ENCODE results near the gene A4GNT.
"Not testable (repeated sequence)": the region's sequence is repeated elsewhere in the genome, so short reads cannot be mapped to it uniquely, and the experiment has no call there.

The A4GNT gene

DNA sequence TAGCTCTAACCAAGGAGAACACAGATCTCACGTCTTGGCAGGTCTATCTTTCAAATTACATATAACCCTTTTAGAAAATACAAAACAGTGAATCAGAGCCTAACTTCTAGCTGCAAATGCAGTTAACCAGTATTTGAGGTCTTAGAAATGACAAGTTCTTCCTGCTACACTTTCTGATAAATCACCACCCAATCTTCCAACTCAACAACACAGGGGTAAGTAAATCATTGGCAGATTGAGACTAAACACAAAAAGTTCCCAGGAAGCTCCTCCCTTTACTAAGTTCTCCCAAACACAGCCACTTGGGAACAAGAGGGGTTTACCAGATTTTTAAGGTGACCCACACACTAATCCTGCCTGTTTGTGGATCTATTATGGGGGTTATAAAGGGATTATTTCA is at the start of gene A4GNT:
TSS of gene A4GNT (minus strand) at position 152 of the 400 bp plus-strand sequence. CDS start 1,134 bp downstream, outside the sequence.
- DNase-seq = no peak

GRCh38 chr3:138180375-138181029 is 48.3 kb upstream of the A4GNT start:
- DNase-seq = no peak

GRCh38 chr3:138174421-138175131 is 42.4 kb upstream of the A4GNT start, which contains the start of gene DBR1:
Gene DBR1 (minus strand): TSS chr3:138174921. CDS start chr3:138174795, 126 bp downstream.
- peak; percentile 79 for DNase-seq

DNA sequence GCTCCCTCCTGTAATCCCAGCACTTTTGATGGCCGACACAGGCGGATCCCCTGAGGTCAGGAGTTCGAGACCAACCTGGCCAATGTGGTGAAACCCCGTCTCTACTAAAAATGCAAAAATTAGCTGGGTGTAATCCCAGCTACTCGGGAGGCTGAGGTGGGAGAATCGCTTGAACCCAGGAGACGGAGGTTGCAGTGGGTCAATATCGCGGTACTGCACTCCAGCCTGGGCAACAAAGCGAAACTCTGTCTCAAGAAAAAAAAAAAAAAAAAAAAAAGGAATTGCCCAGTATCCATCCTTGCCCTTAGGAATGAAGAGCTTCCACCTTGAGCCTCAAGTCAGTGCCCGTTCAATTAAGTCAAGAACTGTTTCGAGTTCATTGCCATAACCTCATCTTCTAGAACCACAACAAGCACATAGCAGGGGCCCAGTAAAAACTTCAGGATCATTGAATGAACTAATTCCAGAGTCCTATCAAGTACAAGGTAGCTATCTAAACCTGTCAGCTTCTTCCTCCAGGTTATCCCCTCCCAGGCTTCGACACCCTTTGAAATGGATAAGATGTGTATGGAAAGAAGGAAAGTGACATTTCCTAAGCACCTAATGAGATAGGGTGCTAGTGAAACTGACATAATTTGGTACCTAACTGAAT is 41.7 kb upstream of the A4GNT start:
- DNase-seq = no peak

- no peak for DNase-seq
Measured at GRCh38 chr3:138172625-138173024, 40.4 kb upstream of the A4GNT start.

- DNase-seq = no peak
Measured at GRCh38 chr3:138165061-138165460, 32.9 kb upstream of the A4GNT start.

DNA sequence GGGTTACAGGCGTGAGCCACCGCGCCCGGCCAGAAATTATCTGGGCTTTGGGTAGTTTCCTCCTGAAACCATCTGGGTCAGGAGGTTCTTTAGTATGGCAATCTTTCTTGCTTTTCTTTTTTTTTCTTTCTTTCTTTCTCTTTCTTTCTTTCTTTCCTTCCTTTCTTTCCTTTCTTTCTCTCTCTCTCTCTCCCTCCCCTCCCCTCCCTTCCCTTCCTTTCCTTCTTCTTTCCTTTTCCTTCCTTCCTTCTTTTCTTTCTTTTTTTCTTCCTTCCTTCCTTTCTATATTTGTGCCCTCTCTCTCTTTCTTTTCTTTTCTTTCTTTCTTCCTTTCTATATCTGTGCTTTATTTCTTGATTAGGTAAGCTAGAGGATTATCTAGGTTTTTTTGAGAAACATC is 25.6 kb upstream of the A4GNT start:
- DNase-seq = no peak

GRCh38 chr3:138154534-138154933 is 22.3 kb upstream of the A4GNT start:
- no peak for DNase-seq

DNA sequence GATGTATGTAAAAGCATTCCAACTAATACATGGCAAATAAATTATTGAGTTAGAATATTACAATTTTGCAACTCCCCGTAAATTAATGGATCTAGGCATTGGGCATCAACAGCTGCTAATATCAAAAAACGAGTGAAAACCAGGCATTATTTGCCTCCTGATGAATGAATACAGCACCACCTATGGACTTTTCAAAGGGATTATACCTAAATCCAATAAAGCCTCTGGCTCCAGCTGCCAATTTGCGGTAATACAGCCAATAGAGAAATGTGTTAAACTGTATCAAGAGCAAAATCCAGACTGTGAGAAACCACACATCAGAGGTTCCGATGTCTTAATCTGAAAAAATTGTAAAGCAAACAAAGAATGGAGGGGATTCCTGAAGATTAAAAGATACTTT is 16.3 kb upstream of the A4GNT start:
- DNase-seq = no peak

- not testable (repeated sequence) for DNase-seq
Measured at GRCh38 chr3:138142181-138142580, 10.0 kb upstream of the A4GNT start.

GRCh38 chr3:138140940-138141339 is 8.8 kb upstream of the A4GNT start:
- DNase-seq = no peak

DNA sequence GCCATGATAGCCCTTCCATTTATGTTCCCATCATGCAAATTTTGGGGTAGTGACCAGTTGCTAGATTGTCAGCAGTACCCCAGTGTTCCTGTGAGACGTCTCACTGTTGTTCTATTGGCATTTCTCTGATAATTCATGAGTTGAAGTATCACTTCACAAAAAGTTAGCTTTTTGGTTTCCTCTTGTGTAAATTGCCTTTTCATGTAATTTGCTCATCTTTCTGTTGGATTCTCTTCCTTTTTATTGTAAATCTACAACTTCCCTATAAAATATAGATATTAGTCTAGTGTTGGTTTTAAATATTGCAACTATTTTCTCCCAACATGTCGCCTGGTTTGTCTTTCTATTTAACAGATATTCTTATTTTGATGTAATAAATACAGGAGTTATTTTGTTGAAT is 7.5 kb upstream of the A4GNT start:
- DNase-seq = no peak

DNA sequence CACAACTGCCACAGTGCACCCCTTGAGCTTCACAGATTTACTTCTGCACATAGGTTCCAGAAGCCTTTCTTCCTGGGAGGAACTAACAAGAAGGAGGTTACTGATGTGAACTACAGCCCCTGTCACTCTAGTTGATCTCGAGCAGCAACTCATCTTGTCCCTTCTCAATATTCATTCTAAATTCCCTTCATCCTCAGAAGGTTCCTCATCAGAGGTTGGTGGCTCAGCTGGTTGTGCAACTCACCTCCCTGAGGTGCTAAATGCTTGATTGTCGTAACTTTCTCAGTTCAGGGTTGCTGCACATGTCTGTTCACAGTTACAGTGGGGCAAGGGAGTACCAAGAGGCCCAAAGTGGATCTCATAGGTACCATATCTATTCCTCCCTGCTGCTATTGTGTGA is 5.7 kb upstream of the A4GNT start:
- DNase-seq = no peak

DNA sequence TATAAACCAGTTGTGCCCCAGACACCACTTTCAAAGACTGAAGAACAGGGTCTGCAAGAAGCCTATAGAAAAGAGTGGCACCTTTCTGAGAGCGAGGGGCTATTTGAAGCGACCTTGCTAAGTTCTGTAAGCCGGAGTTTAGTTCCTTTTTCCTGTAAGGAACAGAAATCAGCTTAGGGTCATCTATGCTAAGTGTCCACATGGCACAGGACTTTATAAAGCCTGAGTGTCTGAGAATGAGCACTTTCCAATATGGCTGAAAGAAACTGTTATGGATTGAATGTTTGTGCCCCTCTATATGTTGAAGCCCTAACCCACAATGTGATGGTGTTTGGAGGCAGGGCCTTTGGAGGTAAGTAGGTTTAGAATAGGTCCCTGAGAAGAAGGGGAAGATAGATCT is 4.0 kb upstream of the A4GNT start:
- DNase-seq = no peak

DNA sequence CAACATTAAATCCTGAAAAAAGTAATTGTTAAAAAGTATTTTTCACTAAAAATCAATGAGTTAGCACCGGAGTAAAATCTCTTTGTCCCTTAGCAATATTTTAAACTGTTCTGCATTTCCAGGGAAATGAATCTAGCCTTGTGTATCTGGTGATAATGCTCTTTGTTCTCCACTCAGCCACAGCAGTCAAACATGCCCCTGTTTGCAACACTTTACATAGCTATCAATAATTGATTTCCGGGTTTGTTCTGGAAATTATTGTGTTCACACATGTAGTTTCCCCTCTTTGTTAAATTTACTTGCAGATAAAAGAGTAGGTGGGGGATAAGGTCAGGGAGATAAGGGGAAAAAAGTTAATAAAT is 3.6 kb upstream of the A4GNT start:
- no peak for DNase-seq

- no peak for DNase-seq
Measured at GRCh38 chr3:138135146-138135832, 3.1 kb upstream of the A4GNT start.

GRCh38 chr3:138127636-138128365 is 4.4 kb downstream of the A4GNT start:
- no peak for DNase-seq

DNA sequence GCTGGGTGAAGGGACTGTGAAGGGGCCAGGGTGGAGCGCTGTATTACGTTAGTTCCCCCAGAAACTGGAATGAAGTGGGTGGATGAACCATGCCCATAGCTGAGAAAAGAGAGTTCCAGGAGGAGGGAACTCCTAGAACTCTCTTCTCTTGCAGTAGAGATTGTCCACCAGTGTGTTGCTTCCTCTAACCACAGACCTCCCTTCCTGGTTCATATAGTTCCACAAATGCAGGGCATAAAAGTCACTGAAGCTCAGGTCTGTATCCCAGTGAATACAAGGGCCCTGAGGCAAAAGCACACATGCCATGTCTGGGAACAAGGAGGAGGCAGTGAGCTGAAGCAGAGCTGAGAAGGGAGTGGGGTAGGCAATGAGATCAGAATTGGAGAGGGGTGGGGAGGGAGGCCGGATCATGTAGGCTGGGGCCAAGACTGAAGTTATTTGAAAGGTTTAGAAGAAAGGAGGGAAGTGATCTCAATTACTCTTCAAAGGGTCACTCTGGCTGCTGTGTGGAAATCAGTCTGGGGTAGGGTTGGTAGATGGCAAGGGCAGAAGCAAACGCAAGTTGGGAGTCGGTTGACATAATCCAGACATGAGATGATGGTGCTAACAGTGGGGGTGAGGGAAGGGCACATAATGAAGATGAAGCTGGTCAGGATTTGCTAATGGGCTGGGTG is 6.5 kb downstream of the A4GNT start:
- no peak for DNase-seq

- DNase-seq = no peak
Measured at GRCh38 chr3:138124706-138125355, 7.4 kb downstream of the A4GNT start.

GRCh38 chr3:138124188-138124587 is 8.0 kb downstream of the A4GNT start:
- DNase-seq = no peak

DNA sequence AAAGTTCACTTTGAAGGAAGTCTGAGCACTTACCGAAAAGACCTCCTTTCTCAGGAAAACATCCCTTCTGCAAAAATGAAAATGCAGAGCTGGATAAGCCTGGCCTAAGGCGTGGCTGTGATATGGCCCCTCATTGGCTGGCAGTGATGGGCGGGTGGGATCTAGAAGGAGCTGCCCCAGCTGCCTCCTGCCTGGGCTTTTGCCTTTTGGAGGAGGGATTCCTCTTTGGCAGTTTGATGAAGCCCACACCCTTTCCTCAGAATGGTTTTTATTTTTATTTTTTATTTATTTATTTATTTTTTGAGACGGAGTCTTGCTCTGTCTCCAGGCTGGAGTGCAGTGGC is 12.8 kb downstream of the A4GNT start:
- DNase-seq = no peak
